ENCODE data around the gene ZNF254. TPM values are rescaled to one million over a fixed set of nuclear protein-coding genes. Genes with fewer than 3 reads are reported as not detected.

ZNF254 gene
- total RNA-seq (2022; extraction: Qiagen RNA extraction) = 6.1 to 9.0 TPM (median 7.9 TPM) in 5 replicates

GRCh38 chr19:24086974-24087595, at the start of gene ZNF254:
Gene ZNF254 (plus strand): TSS chr19:24087187. CDS start chr19:24087308, 121 bp downstream.

Other genes starting within 250 kb of the ZNF254 start
- 0.48 to 0.78 TPM (median 0.61 TPM) in 5 replicates for gene ZNF726, start 172.3 kb upstream of the ZNF254 start, total RNA-seq (2022; extraction: Qiagen RNA extraction)

Data from A549 treated with Mapracorat at 1 μM for 4 hours (cell line).